NK-92 treated with Interleukin-12 subunit alpha and Interleukin-12 subunit beta, amount 100 ng/mL, for 24 hours (cell line): ENCODE results near the gene NT5C1B.

ENCODE experiments used
- DNase-seq: peaks from one replicate; lab custom pipeline; 2025; lab: John Stamatoyannopoulos, UW

Gene NT5C1B

DNA sequence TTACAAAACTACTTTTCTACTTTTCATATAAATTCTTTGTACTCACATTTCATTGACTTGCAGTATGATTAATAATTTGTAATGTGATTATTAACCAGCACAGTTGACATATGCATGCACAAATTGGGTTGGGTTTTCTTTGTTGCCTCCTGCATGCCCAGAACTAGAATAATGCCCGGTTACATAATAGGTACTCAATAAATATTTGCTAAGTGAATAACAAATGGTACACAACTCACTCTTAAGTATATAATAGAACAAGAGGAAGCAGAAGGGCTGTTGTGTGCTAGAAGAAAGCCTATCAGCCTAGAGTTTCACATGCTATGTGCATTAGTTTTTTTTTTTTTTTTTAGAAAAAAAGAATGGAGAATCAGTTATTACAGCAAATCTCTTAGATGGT is 38.2 kb downstream of the NT5C1B start:
- DNase-seq: no peak

DNA sequence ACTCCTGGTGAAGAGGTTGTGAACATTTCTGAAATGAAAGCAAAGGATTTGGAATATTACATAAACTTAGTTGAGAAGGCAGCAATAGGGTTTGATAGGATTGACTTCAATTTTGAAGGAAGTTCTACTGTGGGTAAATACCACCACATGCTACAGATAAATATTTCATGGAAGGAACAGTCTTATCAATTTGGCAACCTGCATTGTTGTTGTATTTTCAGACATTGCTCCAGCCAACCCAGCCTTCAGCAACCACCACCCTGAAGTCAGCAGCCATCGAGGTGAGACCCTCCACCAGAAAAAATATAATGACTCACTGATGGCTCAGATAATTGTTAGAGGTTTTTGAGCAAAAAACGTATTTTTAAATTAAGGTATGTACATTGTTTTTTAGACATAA is 38.9 kb downstream of the NT5C1B start:
- DNase-seq: no peak

DNA sequence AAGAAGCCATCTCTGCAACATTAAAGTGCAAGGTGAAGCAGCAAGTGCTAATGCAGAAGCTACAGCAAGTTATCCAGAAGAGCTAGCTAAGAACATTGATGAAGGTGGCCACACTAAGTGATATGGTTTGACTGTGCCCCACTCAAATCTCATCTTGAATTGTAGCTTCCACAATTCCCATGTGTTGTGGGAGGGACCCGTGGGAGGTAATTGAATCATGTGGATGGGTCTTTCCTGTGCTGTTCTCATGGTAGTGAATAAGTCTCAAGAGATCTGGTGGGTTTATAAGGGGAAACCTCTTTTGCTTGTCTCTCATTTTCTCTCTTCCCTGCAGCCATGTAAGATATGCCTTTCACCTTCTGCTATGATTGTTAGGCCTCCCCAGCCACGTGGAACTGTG is 40.3 kb downstream of the NT5C1B start:
- DNase-seq: no peak

DNA sequence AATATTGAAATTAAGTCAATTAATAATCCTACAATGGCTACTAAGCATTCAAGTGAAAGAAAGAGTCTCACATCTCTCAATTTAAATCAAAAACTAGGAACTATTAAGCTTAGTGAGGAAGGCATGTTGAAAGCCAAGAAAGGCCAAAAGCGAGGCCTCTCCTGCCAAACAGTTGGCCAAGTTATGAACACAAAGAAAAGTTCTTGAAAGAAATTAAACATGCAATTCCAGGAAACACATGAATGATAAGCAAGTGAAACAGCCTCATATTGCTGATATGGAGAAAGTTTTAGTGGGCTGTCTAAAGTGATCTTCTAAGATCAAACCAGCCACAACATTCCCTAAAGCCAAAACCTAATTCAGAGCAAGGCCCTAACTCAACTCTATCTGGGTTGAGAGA is 40.7 kb downstream of the NT5C1B start:
- DNase-seq: no peak

DNA sequence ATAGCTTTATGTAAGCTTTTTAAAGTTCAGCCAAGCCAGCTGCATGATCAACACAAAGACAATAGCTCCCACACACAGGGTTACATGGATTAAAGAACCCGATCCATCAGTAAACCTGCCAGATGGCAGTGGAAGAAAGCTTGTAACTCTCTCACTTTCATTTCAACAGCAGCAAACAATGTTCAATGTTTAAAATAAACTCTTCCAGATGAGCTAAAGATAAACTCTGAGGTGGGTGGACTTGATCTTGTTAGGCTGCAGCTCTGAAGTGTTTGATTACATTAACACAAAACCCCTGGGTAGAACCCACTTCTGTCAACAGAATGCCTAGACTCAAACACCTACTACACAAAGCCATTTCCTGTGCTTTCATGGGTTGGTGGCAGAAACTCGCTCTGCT is 42.8 kb downstream of the NT5C1B start:
- no peak for DNase-seq

DNA sequence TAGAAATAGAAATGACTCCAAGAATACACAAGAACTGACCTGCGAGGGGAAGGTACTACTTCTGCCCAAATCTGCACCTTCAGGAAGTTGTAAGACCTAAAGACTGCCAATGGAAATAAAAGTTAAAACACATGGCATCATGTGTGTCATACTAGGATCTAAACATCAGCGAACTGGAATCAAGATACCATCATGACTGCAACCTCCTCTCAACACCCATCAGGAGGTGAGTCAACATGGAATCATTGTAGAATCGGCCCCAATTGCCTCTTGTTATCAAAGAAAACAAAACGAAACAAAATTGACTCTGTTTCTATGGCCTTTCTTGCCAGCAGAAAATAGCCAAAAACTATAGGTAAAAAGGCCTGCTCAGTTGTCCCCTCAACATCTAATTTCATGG is 44.0 kb downstream of the NT5C1B start:
- DNase-seq: no peak

DNA sequence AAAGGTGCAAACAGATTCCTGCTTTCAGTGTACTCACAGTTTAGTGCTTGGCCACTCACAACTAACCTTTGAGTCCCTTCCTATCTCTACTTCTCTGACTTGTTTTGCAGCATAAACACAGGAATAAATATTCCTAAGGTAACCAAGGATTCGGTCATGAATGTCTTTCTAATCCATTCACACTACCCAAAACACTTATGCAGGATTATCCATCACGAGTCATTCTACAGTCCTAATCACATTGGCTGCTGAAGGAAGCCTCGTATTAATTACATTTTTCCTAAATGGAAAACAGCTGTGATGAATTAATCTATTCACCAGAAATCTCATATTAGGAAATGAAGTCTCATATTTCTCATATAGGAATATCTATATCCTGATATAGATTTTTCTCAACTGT is 45.2 kb downstream of the NT5C1B start:
- DNase-seq: no peak

DNA sequence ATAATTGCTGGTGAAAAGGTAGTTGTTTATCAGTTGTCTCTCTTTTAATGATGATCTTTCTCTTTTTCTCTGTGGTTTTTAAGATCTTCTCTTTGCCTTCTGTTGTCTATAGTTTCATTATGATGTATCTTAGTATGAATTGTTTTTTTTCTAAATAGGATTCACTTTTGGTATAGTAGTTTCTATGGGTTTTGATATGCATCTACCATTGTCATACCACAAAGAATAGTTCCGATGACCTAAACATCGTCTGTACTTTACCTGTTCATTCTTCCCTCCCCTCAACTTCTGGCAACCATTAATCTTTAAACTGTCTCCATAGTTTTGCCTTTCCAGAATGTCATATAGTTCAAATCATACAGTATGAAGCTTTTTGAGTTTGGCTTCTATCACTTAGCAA is 48.5 kb downstream of the NT5C1B start:
- no peak for DNase-seq

DNA sequence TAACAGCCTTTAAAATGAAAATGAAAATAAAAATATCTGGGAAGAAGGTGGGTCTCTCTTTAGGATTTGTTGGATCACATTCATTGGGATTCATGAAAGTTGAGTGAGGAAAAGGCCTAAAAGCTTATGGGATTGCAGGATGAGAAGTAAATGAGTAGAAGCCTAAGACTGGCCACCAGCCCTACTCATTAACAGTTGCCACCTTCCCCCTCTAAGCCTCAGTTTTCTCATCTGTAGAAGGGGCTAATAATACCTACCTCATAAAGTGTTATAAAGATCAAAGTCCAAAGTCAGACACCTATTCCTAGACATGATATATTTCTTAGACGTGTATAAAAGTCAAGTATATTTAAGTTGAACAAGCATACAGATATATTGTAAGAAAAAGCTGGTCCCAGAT is 52.7 kb downstream of the NT5C1B start:
- DNase-seq: no peak

DNA sequence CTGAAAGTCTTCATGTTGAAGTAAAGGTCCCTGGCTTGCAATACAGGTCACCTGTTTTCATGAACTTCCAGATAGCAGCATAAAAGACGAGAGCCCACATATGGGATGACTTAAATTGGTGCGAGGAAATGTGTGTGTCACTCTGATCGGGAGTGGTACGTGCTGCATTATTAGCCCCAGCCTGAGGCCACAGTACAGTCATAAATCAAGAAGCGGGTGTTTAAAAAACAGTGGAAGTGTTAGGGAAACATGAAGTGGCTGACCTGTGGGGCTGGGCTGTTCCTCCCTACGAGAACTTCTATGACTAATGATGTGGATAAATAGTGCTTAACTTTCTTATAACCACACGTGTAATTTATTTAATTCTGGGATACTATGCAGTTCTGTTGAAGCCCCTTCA is 53.3 kb downstream of the NT5C1B start:
- no peak for DNase-seq

DNA sequence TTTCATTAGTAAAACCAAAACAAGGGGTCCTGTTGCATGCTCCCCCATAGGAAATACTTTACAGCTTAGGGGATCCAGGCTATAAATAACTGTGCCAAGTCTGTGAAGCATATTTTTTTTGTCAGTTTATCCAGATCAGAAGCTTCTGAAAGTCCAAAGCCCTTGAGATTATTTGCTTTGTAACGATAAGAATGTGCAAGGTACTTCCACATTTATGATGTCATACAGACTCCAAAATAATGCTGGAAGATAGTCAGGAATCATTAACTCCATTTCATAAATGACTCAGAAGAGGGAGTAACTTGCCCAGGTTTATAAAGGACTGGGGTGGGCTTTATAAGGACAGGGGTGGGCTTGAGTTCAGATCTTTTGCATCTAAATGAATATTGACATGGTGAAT is 58.2 kb downstream of the NT5C1B start:
- DNase-seq: no peak

DNA sequence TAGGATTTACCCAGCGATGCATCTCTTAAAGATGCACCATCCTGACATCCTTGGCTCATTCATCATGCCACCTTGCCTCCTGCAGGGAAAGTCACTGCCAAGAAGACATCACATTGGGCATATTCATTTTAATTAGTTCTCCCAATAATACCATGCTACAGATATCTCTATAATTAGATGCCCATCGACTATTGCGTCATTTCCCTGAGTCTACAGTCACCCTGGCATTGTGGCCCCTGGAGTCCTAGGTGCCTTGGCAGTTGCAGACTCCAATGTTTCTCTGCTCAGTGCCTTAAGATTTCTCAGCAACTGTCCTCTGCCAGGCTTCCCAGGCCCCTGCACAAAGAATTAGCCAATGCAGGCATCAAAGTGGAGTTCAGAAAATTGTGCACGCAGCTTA is 61.5 kb downstream of the NT5C1B start:
- no peak for DNase-seq

DNA sequence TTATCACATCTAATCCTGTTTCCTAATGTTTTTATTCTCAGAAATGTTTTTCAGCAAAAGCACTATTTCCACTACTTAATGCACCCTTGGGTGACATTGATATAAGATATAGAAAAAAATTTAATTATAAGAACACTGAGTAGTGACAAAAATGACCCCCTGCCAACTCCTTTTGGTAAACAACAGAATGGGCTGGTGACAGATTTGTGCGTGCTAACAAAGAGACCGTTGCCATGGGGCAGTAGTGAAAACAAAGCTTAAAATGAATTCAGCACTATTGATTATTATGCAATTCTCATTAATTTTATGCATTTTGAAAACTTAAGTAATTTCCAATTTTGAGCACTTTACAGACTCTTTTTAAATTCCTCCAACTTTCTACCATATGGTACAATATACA is 62.0 kb downstream of the NT5C1B start:
- no peak for DNase-seq

DNA sequence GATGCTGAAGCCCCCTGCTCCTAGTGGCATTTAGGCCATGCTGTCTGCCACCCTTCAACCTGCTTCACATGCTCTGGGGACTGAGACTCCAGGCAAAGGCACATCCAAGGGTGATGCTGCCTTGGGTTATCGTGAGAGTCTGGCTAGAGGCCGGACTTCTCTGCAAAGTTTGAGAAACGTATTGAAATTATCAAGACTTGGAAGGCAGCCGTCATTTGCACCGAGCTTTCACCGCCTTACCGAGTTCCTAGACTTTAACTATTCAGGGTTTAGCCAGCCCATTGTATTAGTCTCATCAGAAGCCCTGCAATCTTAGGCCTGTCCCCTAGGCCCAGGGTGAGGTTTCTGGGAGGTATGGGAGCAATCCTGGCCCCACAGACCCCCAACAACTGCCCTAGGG is 62.9 kb downstream of the NT5C1B start:
- no peak for DNase-seq

DNA sequence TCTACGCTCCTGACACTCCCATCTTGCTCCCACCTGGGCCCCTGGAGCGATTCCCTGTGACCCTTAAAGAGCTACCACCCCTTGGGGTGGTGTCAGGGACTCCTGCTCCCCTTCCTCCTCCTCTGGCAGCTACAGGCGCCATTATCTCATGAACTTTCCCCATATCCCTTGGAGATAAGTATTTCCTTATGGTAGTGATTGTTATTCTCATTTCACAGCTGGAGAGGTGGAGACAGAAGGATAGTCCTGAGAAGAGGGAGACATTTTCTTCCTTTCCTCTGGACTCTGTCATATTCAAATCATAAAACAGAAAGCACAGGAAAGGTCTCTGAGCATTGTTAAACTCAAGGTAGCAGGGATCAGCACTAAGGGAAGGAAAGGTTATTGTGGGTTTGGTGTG is 63.5 kb downstream of the NT5C1B start:
- no peak for DNase-seq

DNA sequence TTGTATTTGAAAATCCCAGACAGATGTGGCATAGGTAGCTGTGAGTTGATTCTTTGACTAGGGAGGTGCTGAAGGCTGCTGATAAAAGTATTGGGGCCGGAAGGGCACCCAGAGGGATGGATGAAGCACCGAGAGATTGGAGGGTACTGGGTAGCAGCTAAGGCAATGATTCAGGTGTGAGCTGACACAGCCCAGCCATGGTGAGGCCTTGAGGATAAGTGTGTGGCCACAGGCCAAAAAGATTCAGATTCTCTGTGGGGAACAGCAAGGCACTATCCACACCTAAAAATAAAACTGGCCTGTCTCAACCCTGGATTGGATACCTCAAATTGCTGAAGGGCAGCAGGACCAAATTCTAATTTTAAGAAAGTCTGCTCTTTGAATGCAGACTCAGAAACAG is 64.1 kb downstream of the NT5C1B start:
- no peak for DNase-seq

DNA sequence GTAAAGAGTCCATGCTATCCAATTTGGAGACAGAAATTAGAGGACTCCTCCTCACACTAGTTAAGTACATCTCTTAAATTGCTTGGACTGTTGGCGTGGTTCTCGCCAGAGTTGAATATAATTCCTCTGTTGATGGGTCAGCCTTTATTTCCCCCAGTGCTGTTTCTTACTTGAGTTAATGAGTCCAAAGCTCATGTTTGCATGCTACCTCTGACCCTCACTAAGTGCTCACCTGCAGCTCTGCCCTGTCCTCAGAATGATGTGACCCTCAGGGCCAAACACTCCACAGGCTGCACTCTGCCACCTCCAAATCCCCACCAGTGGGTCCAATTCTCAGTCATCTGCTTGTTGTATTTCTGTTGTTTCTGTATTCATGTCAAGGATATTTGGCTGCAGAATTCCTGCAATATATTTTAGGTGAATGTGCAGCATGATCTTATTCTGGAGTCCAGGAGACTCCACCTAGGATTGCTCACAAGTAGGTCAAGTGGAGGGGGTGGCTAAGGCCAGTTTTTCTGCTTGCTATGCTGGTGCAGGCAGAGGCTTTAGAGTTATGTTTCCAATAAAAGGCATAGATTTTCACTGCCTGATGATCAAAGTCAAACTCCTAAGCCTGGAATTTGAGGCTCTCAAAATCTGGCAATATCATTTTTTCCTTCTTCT is 66.8 kb downstream of the NT5C1B start:
- DNase-seq: no peak

DNA sequence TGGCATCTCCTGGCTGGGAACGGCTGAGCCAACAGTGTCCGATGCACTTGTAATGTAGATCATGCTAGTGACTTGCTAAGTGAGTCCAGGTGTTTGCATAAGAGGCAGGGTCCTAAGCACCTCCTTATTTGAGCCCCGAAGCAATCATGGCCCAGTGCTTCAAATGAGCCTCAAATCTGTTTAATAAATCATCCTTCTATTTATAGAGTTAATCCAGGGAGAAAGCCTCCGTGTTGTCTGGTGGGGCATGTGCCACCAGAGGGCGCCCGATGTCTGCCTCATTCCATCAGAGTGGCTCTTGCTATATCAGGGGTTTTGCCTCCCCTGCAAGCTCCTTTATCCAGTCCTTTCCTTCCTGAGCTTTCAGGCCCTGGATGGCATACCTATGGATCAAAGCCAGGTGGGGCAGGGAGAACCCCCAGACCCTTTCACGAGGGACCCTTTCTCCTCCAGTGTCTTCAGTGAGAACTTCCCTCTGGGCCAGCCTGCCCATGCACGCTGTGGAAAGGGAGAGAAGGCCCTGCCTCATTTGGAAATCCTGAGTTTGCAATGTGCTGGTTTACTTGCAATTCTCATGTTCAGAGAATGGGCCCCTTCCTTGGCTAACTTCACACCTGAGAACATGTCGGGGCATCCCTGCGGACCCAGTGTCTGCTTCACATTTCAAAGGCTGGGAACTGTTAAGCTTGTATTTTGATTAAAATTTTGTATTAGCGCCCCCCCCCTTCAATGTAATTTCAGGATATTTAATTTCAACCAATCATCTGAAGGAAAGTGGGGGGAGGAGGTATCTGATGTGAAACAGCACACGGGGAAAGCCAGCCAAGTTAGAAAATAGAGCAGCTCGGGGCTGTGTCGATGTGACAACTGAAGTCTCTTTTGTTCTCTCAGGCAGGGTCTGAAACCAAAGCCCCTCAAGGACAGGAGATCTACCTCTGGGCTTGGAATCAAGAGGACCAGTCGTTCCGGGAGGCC is 68.6 kb downstream of the NT5C1B start:
- peak; percentile 2 for DNase-seq

DNA sequence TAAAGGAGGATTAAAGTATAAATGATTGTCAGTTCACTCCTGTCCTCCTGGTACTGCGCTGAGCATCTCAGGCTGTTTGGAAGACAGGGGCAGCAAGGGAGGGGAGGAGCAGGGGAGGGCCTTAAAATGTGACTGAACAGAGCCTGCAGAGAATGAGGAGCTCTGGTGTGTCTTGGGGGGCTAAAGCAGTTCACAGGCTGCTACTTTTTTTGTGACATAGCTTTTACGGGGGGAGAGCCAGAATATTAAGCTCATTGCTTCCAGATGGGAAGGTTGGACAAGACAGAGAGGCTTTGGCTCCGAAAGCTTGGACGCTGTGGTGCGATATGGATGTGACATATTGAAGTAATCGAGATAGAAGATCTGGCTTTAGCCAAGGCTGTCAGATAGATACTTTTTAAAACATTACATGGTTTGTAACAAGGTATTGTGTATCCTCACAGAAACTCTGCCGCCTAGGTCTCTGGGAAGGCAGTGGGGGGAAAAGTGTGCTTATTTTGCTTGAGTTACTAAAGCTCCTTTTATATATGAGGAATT is 69.4 kb downstream of the NT5C1B start:
- no peak for DNase-seq

DNA sequence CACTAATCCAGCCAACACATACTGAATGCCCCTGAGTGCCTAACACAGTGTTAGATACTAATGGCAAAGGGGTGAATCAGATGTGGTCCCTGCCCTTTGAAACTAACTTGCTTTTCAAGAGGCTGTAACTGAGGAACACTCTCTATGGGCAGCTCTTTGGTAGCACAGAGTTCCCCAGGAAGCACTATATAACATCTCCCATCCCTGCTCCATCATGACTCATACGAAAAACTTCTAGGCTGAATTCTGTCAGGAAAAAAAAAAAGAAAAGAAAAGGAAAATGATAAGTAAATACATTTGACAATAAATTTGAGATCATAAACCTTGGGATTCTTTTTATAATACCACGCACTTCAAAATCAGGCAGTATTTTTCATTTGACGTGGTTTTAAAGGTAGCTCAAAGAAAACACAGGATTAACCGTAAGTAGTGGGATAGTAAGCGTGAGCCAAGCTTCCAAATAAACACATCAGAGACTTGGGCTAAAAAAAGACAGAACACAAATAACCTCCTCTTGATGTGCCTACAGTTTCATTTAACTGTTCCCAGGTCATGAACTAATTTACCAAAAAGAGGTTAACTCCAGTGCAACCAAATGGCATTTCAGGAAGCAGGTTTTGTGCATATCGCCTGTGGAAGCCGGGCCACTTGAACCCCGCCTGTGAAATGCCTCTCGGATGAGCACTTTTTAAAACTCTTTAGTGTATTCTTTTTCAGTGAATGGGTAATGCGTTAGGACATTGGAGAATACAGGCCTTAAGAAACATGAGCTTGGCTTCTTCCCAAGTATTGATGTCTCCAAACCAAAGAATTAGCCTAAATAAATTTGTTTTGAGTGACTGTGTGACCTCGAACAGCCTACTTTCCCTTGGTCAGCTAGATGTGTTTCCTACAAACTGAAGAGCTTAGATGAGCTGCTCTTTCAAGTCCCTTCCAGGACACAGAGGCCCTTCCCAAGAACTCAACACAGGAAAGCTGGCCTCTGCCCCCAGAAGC is 71.0 kb downstream of the NT5C1B start:
- DNase-seq: no peak

DNA sequence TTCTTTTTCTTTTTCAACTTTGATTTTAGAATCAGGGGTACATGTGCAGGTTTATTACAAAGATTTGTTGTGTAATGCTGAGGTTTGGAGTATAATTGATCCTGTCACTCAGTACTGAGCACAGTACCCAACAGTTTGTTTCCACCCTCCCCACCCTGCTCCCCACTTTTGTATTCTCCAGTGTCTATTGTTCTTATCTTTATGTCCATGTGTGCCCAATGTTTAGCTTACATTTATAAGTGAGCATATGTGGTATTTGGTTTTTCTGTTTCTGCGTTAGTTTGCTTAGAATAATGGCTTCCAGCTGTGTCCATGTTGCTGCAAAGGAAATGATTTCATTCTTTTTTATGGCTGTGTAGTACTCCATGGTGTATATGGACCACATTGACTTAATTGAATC is 72.0 kb downstream of the NT5C1B start:
- no peak for DNase-seq

DNA sequence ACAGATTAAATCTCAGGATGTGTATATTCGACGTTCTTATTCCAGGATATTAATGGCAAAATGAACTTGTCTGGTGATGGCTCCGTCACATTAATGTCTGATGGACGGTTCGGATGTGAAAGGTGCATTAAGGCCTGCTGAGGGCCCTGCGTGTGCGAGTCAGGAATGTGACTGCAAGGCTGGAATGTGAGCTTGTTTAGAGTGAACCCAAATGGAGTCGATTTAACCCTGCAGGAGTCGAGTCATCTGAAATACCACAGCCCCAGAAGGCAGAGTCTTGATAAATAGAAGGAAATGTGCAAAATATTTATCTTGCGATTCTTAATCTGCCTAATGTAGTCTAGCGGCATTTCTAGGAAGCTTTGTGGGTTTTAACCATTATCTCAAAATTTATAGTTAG is 73.3 kb downstream of the NT5C1B start:
- no peak for DNase-seq
